Transverse colon (tissue), 4 donors: ENCODE measurements around the gene ZDHHC24. TPM values are rescaled to one million over a fixed set of nuclear protein-coding genes. Genes with fewer than 3 reads are reported as not detected.
A peak's percentile ranks its signal among the peaks of the same experiment; 100 is the strongest.

ENCODE experiments used
- DNase-seq: peaks from one replicate; pipeline ENCODE4 v3.0.0-alpha.2; 2019
- H3K27ac ChIP-seq, 4 donors: fragments of 200-600 bp; sonication (generic); 2 replicates each; pipeline ENCODE4 v1.5.1; 2016 to 2018; ENCODE audit warnings: inconsistent platforms in 4 of 4
- H3K27me3 ChIP-seq: fragments of 200-600 bp; sonication (generic); 2 replicates; pipeline ENCODE4 v1.5.1; 2017; ENCODE audit warnings: inconsistent platforms
- H3K36me3 ChIP-seq, 4 donors: fragments of 200-600 bp; sonication (generic); 2 replicates each; pipeline ENCODE4 v1.5.1; 2017 to 2019; ENCODE audit warnings: inconsistent platforms in 4 of 4
- H3K4me1 ChIP-seq, 4 donors: fragments of 200-600 bp; sonication (generic); 2 replicates each; pipeline ENCODE4 v1.5.1; 2017 to 2020; ENCODE audit warnings: inconsistent platforms in 4 of 4
- H3K4me3 ChIP-seq, 4 donors: fragments of 200-600 bp; sonication (generic); 1 replicate in 1 of 4; 2 replicates in 3 of 4; pipeline versions ENCODE4 v1.5.1 to v1.6.1; 2017 to 2019; ENCODE audit warnings: inconsistent platforms in 4 of 4
- H3K9me3 ChIP-seq, 2 donors: fragments of 200-600 bp; sonication (generic); 2 replicates each; pipeline ENCODE4 v1.5.1; 2017 to 2019; ENCODE audit warnings: inconsistent platforms in 2 of 2
- EP300 ChIP-seq: sonication (generic); formaldehyde crosslinking; IDR thresholded peaks from one replicate; pipeline ENCODE4 v1.6.1; 2017; ENCODE audit warnings: antibody characterized with exemption, low read depth
- POLR2A ChIP-seq: fragments of 450-650 bp; IDR thresholded peaks from one replicate; pipeline ENCODE4 v1.6.1; 2016; ENCODE audit warnings: antibody characterized with exemption, mild to moderate bottlenecking, moderate library complexity
- POLR2AphosphoS5 ChIP-seq, 3 donors: sonication (generic); formaldehyde crosslinking; IDR thresholded peaks; one replicate each; pipeline ENCODE4 v1.6.1; 2016; ENCODE audit warnings: antibody characterized with exemption in 3 of 3
- WGBS, 2 donors: methylation state at CpG; one replicate each; pipeline ENCODE4 v1.1.5; 2018; ENCODE audit warnings: low coverage in 1 of 2; 5-methylcytosine and 5-hydroxymethylcytosine counted together
- in situ Hi-C, 4 donors: fragments of 200-750 bp; cut with MboI; loops; one replicate each; pipeline versions ENCODE4 v1.15.0 to v1.15.1; 2017; ENCODE audit warnings: low sequenced_read_pairs in 3 of 4, low pct_ligation_motif_present in 1 of 4, low pct_unique_long_range_greater_than_20kb in 1 of 4
- intact Hi-C: fragments of 100-400 bp; cut with DNase I; formaldehyde crosslinking; loops from one replicate; pipeline ENCODE4 v1.15.1; 2023; ENCODE audit warnings: low total_unique reads
- total RNA-seq, 4 donors: library from RNA; depleted of rRNA; stranded (reverse); fragments of >200 nt; gene quantifications; one replicate each; pipeline ENCODE4 v1.1.0, GENCODE V29; 2016
- TF ChIP-seq, protein P1 (sequence below), 5 experiments: fragments of 200-600 bp in 3 of 5; fragments of 450-650 bp in 2 of 5; sonication (generic) in 3 of 5; IDR thresholded peaks; 1 replicate in 2 of 5; 2 replicates in 3 of 5; pipeline ENCODE4 v1.5.1; 2016 to 2017; ENCODE audit warnings: antibody characterized with exemption in 5 of 5, inconsistent platforms in 3 of 5, mild to moderate bottlenecking in 2 of 5, moderate library complexity in 1 of 5

Gene ZDHHC24
- total RNA-seq, 4 donors from 2014 or later: 12.1 to 34.4 (median 13.8) TPM

DNA sequence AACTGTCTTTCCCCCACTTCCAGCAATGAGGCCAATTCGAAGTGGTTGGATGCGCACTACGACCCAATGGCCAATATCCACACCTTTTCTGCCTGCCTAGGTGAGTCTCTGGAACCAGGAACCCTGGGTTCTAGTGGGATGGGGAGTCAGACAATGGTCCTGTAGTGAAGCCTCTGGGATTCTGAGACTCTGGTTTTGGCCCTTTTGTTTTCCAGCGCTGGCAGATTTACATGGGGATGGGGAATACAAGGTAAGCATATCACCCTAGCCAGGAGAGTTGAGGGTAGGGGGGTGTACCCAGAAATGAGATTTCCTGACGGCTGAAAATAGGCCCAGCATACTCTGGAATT, 34.9 kb downstream of the ZDHHC24 start:
- Histone ChIP-seq H3K36me3 (no peaks in the 10 kb centered on the region), H3K4me1 (peaks cover 9 to 13% (median 11%) of the 10 kb centered on the region in 4 donors), H3K27me3 (no peaks in the 10 kb centered on the region), H3K27ac (peak overlapping the region; percentile 52 to 74 (median 70)), H3K4me3 (peak overlapping the region; percentile 61 to 80 (median 75)), H3K9me3 (no peaks in the 10 kb centered on the region)
- DNase-seq: no peak
- 9 to 20% methylated on average over 1 to 5 of the region's 5 CpGs for WGBS, 2 donors
- in situ Hi-C loops: no loop called here
- no peak for TF ChIP-seq EP300
- TF ChIP-seq POLR2A: no peak
- TF ChIP-seq, protein P1, sequence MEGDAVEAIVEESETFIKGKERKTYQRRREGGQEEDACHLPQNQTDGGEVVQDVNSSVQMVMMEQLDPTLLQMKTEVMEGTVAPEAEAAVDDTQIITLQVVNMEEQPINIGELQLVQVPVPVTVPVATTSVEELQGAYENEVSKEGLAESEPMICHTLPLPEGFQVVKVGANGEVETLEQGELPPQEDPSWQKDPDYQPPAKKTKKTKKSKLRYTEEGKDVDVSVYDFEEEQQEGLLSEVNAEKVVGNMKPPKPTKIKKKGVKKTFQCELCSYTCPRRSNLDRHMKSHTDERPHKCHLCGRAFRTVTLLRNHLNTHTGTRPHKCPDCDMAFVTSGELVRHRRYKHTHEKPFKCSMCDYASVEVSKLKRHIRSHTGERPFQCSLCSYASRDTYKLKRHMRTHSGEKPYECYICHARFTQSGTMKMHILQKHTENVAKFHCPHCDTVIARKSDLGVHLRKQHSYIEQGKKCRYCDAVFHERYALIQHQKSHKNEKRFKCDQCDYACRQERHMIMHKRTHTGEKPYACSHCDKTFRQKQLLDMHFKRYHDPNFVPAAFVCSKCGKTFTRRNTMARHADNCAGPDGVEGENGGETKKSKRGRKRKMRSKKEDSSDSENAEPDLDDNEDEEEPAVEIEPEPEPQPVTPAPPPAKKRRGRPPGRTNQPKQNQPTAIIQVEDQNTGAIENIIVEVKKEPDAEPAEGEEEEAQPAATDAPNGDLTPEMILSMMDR (IDR thresholded peaks at IDR 0.05): no peak
- intact Hi-C loops: no loop called here

DNA sequence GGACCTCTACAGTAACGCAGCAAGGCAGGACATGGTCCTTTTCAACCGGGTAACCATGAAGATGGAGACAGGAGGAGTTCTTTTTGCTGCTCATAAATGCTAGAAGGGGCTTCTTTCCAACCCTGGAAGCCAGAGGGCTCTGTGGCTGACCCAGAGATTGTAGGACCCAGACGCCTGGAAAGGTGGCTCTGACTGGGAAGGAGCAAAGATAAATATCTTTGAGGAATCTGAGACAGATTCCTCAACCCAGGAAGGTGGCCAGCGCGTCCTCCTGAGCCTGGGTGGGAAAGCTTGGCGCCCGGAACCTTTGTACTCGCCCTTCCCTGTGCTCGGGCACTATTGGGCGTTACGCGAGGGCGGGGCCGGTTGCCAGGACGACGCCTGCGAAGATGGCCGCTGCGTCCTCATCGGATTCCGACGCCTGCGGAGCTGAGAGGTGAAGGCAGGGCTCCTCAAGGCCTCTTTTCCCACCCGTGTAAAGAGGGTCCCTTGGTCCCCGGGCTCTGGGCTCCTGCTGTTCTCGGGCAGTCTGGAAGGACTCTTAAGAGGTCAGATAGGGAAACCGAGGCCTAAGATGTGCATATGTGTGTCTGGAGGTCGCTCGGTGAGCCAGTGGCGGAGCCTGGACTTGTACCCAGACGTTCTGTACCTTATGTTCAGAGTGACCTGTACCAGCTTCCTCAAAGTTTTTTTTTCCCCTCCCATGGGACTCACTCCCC, 35.4 kb downstream of the ZDHHC24 start, which contains the start of gene BBS1:
BBS1 (plus strand) TSS at position 365 of the 719 bp plus-strand sequence; CDS start at position 390, 25 bp downstream.
- H3K27ac ChIP-seq: peak within 1 kb of the TSS; percentile 52 to 74 (median 70)
- H3K4me1 ChIP-seq: peaks cover 9 to 13% (median 11%) of the 10 kb centered on the region in 4 donors
- H3K27me3 ChIP-seq: no peaks in the 10 kb centered on the region
- TF ChIP-seq EP300 (no peak), POLR2AphosphoS5 (IDR thresholded peaks at IDR 0.05) (peak; percentile 52 to 72 (median 69)), POLR2A (peak; percentile 55)
- TF ChIP-seq, protein P1 (IDR thresholded peaks at IDR 0.05): no peak
- no peaks in the 10 kb centered on the region for H3K36me3 ChIP-seq
- in situ Hi-C loops (no loop called here), intact Hi-C loops (no loop called here)
- peak; percentile 89 for DNase-seq
- 0 to 2% methylated on average over 1 to 31 of the region's 31 CpGs for WGBS, 2 donors
- H3K9me3 ChIP-seq: no peaks in the 10 kb centered on the region
- peak within 1 kb of the TSS; percentile 61 to 80 (median 75) for H3K4me3 ChIP-seq

DNA sequence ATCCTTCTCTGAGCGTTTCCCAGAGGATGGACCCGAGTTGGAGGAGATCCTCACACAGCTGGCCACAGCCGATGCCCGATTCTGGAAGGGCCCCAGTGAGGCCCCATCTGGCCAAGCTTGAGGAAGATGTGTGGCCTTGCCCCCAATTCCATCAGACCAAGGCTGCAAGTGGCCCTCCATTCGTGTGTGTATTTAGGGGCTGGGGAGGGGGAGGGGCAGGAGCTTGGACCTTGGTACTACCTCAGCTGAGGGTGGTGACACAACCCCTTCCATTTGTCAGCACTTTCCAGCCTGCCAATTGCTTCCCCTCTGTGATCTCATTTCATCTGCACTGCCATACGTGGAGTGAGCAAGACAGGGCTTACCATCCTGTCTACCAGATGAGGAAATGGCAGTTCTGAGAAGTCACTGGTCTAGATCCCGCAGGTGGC, 36.7 kb downstream of the ZDHHC24 start:
- 82 to 92% methylated on average over 2 to 7 of the region's 7 CpGs for WGBS, 2 donors
- Histone ChIP-seq H3K27ac (no peak overlapping the region), H3K4me3 (no peak overlapping the region), H3K27me3 (no peaks in the 10 kb centered on the region), H3K36me3 (no peaks in the 10 kb centered on the region), H3K9me3 (no peaks in the 10 kb centered on the region), H3K4me1 (peaks cover 9 to 13% (median 11%) of the 10 kb centered on the region in 4 donors)
- in situ Hi-C loops: no loop called here
- intact Hi-C loops: no loop called here
- TF ChIP-seq POLR2A: no peak
- TF ChIP-seq, protein P1 (IDR thresholded peaks at IDR 0.05): no peak
- TF ChIP-seq POLR2AphosphoS5 (IDR thresholded peaks at IDR 0.05): no peak
- no peak for TF ChIP-seq EP300
- no peak for DNase-seq

DNA sequence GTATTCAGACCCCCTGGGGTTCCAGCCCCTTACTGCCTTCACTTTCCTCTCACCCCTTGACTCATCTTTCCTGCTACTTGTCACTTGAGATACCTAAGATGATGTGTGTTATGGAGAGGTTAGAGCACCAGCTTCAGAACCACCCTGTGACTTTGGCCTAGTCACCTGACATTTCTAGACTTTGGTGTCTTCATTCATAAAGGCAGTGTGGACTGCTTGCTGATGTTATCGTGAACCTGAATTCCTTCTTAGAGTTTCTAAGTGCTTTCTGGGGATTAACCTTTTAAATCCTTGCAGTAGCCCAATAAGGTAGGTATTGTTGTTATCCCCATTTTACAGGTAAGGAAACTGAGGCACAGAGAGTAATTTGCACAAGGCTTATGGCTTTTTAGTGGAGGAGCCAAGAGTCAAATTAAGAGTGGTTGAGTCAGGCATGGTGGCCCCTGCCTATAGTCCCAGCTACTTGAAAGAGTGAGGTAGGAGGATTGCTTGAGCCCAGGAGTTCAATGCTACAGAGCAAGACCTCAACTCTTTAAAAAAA, 40.5 kb downstream of the ZDHHC24 start:
- Histone ChIP-seq H3K4me1 (peaks cover 0 to 4% (median 2%) of the 10 kb centered on the region in 4 donors), H3K9me3 (no peaks in the 10 kb centered on the region), H3K36me3 (no peaks in the 10 kb centered on the region), H3K4me3 (no peak overlapping the region), H3K27ac (no peak overlapping the region), H3K27me3 (no peaks in the 10 kb centered on the region)
- TF ChIP-seq EP300: no peak
- TF ChIP-seq, protein P1 (IDR thresholded peaks at IDR 0.05): no peak
- TF ChIP-seq POLR2A: no peak
- TF ChIP-seq POLR2AphosphoS5 (IDR thresholded peaks at IDR 0.05): no peak
- 100% methylated on average over 1 of the region's 1 CpG for WGBS, 2 donors
- intact Hi-C loops: no loop called here
- in situ Hi-C loops: no loop called here
- DNase-seq: no peak
